ENCODE data around the gene SRRM3. TPM values are rescaled to one million over a fixed set of nuclear protein-coding genes. Genes with fewer than 3 reads are reported as not detected.
A peak's percentile ranks its signal among the peaks of the same experiment; 100 is the strongest.
"Not testable (repeated sequence)": the region's sequence is repeated elsewhere in the genome, so short reads cannot be mapped to it uniquely, and the experiment has no call there.

SRRM3 gene
- polyA plus RNA-seq, 1 experiment: 0.80 TPM

DNA sequence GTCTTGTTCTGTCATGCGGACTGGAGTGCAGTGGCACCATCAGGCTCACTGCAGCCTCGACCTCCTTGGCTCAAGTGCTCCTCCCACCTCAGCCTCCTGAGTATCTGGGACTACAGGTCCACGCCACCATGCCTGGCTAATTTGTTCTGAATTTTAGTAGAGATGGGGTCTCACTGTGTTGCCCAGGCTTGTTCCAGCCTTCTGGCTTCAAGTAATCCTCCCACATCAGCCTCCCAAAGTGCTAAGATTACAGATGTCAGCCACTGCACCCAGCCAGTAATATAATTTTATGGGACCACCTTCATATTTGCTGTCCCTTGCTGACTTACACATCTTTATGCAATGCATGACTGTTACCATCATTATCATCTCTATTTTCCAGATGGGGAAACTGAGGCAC, 99.3 kb downstream of the SRRM3 start:
- POLR2A ChIA-PET: no interaction called here

DNA sequence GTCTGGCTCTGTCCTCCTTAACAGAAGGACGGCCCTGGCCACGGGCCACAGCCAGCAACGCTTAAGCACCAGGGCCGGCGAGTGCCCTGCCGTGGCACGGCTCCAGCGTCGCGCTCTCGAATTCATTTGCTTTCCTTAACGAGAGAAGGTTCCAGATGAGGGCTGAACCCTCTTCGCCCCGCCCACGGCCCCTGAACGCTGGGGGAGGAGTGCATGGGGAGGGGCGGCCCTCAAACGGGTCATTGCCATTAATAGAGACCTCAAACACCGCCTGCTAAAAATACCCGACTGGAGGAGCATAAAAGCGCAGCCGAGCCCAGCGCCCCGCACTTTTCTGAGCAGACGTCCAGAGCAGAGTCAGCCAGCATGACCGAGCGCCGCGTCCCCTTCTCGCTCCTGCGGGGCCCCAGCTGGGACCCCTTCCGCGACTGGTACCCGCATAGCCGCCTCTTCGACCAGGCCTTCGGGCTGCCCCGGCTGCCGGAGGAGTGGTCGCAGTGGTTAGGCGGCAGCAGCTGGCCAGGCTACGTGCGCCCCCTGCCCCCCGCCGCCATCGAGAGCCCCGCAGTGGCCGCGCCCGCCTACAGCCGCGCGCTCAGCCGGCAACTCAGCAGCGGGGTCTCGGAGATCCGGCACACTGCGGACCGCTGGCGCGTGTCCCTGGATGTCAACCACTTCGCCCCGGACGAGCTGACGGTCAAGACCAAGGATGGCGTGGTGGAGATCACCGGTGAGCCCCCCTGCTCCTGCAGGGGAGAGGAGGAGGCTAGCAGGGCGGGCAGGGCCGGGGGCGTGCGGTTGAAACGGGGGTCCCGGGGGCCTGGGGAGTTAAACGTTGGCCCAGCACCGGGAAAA, 100.9 kb downstream of the SRRM3 start, which contains the start of gene HSPB1:
HSPB1 (plus strand) TSS at position 327 of the 855 bp plus-strand sequence; CDS start at position 367, 40 bp downstream.
- peak within 1 kb of the TSS; percentile 98 for H3K4me3 ChIP-seq (ENCODE audit: low read depth, low read length)
- TF ChIP-seq, protein P1, sequence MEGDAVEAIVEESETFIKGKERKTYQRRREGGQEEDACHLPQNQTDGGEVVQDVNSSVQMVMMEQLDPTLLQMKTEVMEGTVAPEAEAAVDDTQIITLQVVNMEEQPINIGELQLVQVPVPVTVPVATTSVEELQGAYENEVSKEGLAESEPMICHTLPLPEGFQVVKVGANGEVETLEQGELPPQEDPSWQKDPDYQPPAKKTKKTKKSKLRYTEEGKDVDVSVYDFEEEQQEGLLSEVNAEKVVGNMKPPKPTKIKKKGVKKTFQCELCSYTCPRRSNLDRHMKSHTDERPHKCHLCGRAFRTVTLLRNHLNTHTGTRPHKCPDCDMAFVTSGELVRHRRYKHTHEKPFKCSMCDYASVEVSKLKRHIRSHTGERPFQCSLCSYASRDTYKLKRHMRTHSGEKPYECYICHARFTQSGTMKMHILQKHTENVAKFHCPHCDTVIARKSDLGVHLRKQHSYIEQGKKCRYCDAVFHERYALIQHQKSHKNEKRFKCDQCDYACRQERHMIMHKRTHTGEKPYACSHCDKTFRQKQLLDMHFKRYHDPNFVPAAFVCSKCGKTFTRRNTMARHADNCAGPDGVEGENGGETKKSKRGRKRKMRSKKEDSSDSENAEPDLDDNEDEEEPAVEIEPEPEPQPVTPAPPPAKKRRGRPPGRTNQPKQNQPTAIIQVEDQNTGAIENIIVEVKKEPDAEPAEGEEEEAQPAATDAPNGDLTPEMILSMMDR (IDR thresholded peaks at IDR 0.05; ENCODE audit: insufficient read depth, low read depth, low read length): no peak
- DNase-seq (ENCODE audit: low read depth): peak; percentile 68
- ChIA-PET POLR2A (no interaction called here), CTCF (interaction anchor here (0.8 to 5.3 kb wide), 7 partner anchors 8 to 124 kb away, joined by 3 to 30 read pairs (median 3); no protein-coding TSS in a partner anchor)
- H3K27me3 ChIP-seq (ENCODE audit: control insufficient read depth, insufficient read depth, low read length): no peaks in the 10 kb centered on the region
- H3K36me3 ChIP-seq (ENCODE audit: control insufficient read depth, insufficient read depth, low read length): peaks cover 9% of the 10 kb centered on the region

More for the DNA sequence above, 99.3 kb downstream of the SRRM3 start:
- Histone ChIP-seq H3K36me3 (ENCODE audit: control insufficient read depth, insufficient read depth, low read length) (peaks cover 9% of the 10 kb centered on the region), H3K4me3 (ENCODE audit: low read depth, low read length) (no peak overlapping the region), H3K27me3 (ENCODE audit: control insufficient read depth, insufficient read depth, low read length) (no peaks in the 10 kb centered on the region)
- TF ChIP-seq, protein P1 (IDR thresholded peaks at IDR 0.05; ENCODE audit: insufficient read depth, low read depth, low read length): no peak
- no peak for DNase-seq (ENCODE audit: low read depth)
- CTCF ChIA-PET: interaction anchor here (1.2 kb wide), 1 partner anchor 10 kb away, joined by 6 read pairs; no protein-coding TSS in a partner anchor

- Histone ChIP-seq H3K27me3 (ENCODE audit: control insufficient read depth, insufficient read depth, low read length) (no peaks in the 10 kb centered on the region), H3K4me3 (ENCODE audit: low read depth, low read length) (peak overlapping the region; percentile 98), H3K36me3 (ENCODE audit: control insufficient read depth, insufficient read depth, low read length) (peaks cover 9% of the 10 kb centered on the region)
- ChIA-PET POLR2A (no interaction called here), CTCF (interaction anchor here (0.8 to 6.4 kb wide), 5 partner anchors 10 to 125 kb away, joined by 3 to 49 read pairs (median 5); no protein-coding TSS in a partner anchor)
- TF ChIP-seq, protein P1 (IDR thresholded peaks at IDR 0.05; ENCODE audit: insufficient read depth, low read depth, low read length): no peak
- peak; percentile 65 for DNase-seq (ENCODE audit: low read depth)
Observed at GRCh38 chr7:76303202-76304147, 101.8 kb downstream of the SRRM3 start.

DNA sequence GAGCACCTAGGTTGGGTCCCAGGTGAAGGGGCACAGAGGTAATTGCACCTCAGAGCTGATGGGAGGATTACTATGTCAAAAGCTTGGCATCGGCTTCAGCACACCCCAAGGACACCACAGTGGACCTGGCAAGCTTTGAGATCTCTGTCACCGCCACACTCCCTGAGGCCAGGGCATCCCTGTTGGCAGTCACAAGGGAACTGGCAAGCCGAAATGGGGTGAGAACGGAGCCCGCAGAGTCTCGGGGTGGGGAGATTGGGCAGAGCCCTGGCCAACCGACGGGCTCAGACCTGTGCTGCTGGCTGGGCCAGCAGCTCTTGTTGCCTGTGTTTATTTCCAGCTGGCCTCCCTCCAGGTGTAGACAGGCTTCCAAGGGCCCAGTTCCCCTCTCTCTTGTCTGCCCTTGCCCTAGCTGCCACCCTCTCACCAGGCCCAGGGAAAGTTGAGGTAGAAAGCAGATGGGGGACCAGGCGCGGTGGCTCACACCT, 103.2 kb downstream of the SRRM3 start:
- CTCF ChIA-PET: interaction anchor here (0.7 to 6.4 kb wide), 4 partner anchors 9 to 127 kb away, joined by 4 to 49 read pairs (median 18); no protein-coding TSS in a partner anchor

DNA sequence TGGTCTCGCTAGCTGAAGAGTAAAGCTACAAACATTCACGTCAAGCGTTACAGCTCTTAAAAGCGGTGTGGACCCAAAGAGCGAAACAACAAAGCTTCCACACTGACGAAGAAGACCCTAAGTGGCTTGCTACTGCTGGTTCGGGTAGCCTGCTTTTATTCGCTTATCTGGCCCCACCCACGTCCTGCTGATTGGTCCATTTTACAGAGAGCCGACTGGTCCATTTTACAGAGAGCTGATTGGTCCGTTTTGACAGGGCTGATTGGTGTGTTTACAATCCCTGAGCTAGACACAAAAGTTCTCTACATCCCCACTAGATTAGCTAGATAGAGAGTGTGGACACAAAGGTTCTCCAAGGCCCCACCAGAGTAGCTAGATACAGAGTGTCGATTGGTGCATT, 107.2 kb downstream of the SRRM3 start:
- POLR2A ChIA-PET; DNase-seq (ENCODE audit: low read depth); H3K4me3 ChIP-seq (ENCODE audit: low read depth, low read length); H3K36me3 ChIP-seq (ENCODE audit: control insufficient read depth, insufficient read depth, low read length); H3K27me3 ChIP-seq (ENCODE audit: control insufficient read depth, insufficient read depth, low read length): not testable (repeated sequence)
- CTCF ChIA-PET: interaction anchor here (3.5 to 6.4 kb wide), 2 partner anchors 17 to 130 kb away, joined by 19 to 49 read pairs; no protein-coding TSS in a partner anchor

More for the DNA sequence above, 103.2 kb downstream of the SRRM3 start:
- Histone ChIP-seq H3K4me3 (ENCODE audit: low read depth, low read length) (no peak overlapping the region), H3K36me3 (ENCODE audit: control insufficient read depth, insufficient read depth, low read length) (peaks cover 9% of the 10 kb centered on the region), H3K27me3 (ENCODE audit: control insufficient read depth, insufficient read depth, low read length) (no peaks in the 10 kb centered on the region)
- POLR2A ChIA-PET: interaction anchor here (0.7 kb wide), 1 partner anchor 415 kb away, joined by 3 read pairs; no protein-coding TSS in a partner anchor
- DNase-seq (ENCODE audit: low read depth): no peak
- TF ChIP-seq, protein P1 (IDR thresholded peaks at IDR 0.05; ENCODE audit: insufficient read depth, low read depth, low read length): no peak

DNA sequence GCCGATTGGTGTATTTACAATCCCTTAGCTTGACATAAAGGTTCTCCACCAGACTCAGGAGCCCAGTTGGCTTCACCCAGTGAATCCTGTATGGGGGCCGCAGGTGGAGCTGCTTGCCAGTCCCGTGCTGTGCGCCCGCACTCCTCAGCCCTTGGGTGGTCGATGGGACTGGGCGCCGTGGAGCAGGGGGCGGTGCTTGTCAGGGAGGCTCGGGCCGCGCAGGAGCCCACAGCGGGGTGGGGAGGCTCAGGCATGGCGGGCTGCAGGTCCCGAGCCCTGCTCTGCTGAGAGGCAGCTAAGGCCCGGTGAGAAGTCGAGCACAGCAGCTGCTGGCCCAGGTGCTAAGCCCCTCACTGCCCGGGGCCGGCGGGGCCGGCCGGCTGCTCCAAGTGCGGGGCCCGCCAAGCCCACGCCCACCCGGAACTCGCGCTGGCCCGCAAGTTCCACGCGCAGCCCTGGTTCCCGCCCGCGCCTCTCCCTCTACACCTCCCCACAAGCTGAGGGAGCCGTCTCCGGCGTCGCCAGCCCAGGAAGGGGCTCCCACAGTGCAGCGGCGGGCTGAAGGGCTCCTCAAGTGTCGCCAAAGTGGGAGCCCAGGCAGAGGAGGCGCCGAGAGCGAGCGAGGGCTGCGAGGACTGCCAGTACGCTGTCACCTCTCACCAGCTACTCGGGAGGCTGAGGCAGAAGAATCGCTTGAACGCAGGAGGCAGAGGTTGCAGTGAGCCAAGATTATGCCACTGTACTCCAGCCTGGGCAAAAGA, 107.8 kb downstream of the SRRM3 start:
- H3K36me3 ChIP-seq (ENCODE audit: control insufficient read depth, insufficient read depth, low read length); POLR2A ChIA-PET; H3K4me3 ChIP-seq (ENCODE audit: low read depth, low read length); DNase-seq (ENCODE audit: low read depth); H3K27me3 ChIP-seq (ENCODE audit: control insufficient read depth, insufficient read depth, low read length): not testable (repeated sequence)
- CTCF ChIA-PET: interaction anchor here (3.5 to 6.4 kb wide), 2 partner anchors 18 to 131 kb away, joined by 19 to 49 read pairs; no protein-coding TSS in a partner anchor

Data from BJ (cell line).